ENCODE measurements around the gene SOX13.

GRCh38 chr1:204153667-204154066 lies 80.8 kb downstream of the SOX13 start:
- TF ChIP-seq ZNF274 (IDR thresholded peaks at IDR 0.05; ENCODE audit: low read depth, low read length) (no peak), YY1 (IDR thresholded peaks at IDR 0.05; ENCODE audit: insufficient read depth, insufficient read length) (no peak), SUZ12 (IDR thresholded peaks at IDR 0.05; ENCODE audit: extremely low read depth, insufficient read depth, insufficient read length) (no peak)
